Measurements from ENCODE around the gene KIAA0586. TPM values are rescaled to one million over a fixed set of nuclear protein-coding genes. Genes with fewer than 3 reads are reported as not detected.

Gene KIAA0586
- total RNA-seq, 1 experiment from 2014 or later = 20.9 TPM

DNA sequence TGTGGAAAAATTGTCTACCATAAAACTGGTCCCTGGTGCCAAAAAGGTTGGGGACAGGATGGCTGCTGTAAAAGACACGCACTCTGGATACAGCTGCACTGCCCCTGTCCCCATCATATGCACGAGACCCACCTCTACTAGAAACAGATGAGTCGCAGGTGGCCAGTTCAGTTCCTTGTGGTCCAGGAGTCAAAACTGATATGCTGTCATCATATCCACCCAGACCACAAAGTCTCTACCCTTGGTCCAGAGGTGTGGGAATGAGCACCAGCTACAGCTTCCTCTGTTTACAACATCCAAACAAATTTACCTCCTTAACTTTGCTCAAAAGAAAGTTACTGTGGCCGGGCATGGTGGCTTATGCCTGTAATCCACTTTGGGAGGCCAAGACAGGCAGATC is 166.5 kb downstream of the KIAA0586 start:
- H3K79me1 ChIP-seq (ENCODE audit: insufficient read depth, low read depth, low read length, poor library complexity, severe bottlenecking) = no peaks in the 10 kb centered on the region
- peaks cover 8 to 9% of the 10 kb centered on the region in 2 experiments; a peak in 2 of 4 replicates for H3K4me1 Mint-ChIP-seq

More for the DNA sequence above, 166.5 kb downstream of the KIAA0586 start:
- no peak overlapping the region for H4K91ac ChIP-seq (ENCODE audit: insufficient read length, low read depth, low read length)
- no peak overlapping the region for H4K5ac ChIP-seq (ENCODE audit: insufficient read length, low read depth, low read length)
- H3K79me2 ChIP-seq (ENCODE audit: insufficient read depth, low read length) = no peaks in the 10 kb centered on the region
- H3K9me3 Mint-ChIP-seq = peaks cover 0 to 3% of the 10 kb centered on the region in 2 experiments; a peak in 1 of 5 replicates
- no peak overlapping the region for H3K4ac ChIP-seq (ENCODE audit: low read depth, low read length)
- no peaks in the 10 kb centered on the region for H3K23me2 ChIP-seq (ENCODE audit: insufficient read length, low read depth, low read length, poor library complexity, severe bottlenecking)
- no peak overlapping the region for H2AK5ac ChIP-seq (ENCODE audit: insufficient read length, low read length)
- H3K9me3 ChIP-seq (ENCODE audit: control insufficient read depth, low read depth, low read length) = no peaks in the 10 kb centered on the region
- no peak overlapping the region for H3K23ac ChIP-seq (ENCODE audit: insufficient read length, low read depth, low read length)
- WGBS (ENCODE audit: extremely low coverage, insufficient read length, low lambda C conversion rate) = no CpG with 5 or more reads among the region's 4 CpGs
- H3T11ph ChIP-seq (ENCODE audit: low read length) = no peak overlapping the region
- H3K27me3 ChIP-seq (ENCODE audit: insufficient read depth, low read length) = no peaks in the 10 kb centered on the region
- no peak overlapping the region for H3K14ac ChIP-seq (ENCODE audit: insufficient read depth, low read length)
- no peak overlapping the region for H3K4me2 ChIP-seq (ENCODE audit: insufficient read depth, insufficient read length, low read length)
- no peak overlapping the region for H3K18ac ChIP-seq (ENCODE audit: insufficient read length, low read depth, low read length)
- H3K4me3 Mint-ChIP-seq = no peak overlapping the region
- no peak overlapping the region for H2BK5ac ChIP-seq (ENCODE audit: insufficient read length, low read length)
- H2BK120ac ChIP-seq (ENCODE audit: low read depth, low read length, poor library complexity, severe bottlenecking) = no peak overlapping the region
- H3K36me3 Mint-ChIP-seq (ENCODE audit: insufficient read depth in 1 of 3, low read depth in 3 of 3) = no peaks in the 10 kb centered on the region; a peak in 1 of 7 replicates
- H2BK15ac ChIP-seq (ENCODE audit: low read depth, low read length) = no peak overlapping the region
- H3K9ac ChIP-seq (ENCODE audit: extremely low read depth, insufficient read length, low read length) = no peak overlapping the region
- no peak overlapping the region for H3K27ac Mint-ChIP-seq
- no peak for DNase-seq
- no peak overlapping the region for H3K56ac ChIP-seq (ENCODE audit: insufficient read length, low read depth, low read length)
- H3K27me3 Mint-ChIP-seq (ENCODE audit: low read depth) = peaks cover 4% of the 10 kb centered on the region; the same call in 1 of the 2 replicates
- H2BK12ac ChIP-seq (ENCODE audit: insufficient read length, low read depth, low read length) = no peak overlapping the region
- no peak overlapping the region for H3K27ac ChIP-seq (ENCODE audit: insufficient read length, low read depth, low read length)
- no peaks in the 10 kb centered on the region; the same call in 1 of the 2 replicates for H3K4me1 ChIP-seq (ENCODE audit: insufficient read depth, low read length)
- H2AFZ ChIP-seq (ENCODE audit: low read length) = no peak overlapping the region
- no peak overlapping the region for H4K8ac ChIP-seq (replicated peaks; ENCODE audit: insufficient read length, low read depth, low read length)
- H4K20me1 ChIP-seq (ENCODE audit: control insufficient read depth, insufficient read depth, insufficient read length) = no peaks in the 10 kb centered on the region
- TF ChIP-seq, protein P1, sequence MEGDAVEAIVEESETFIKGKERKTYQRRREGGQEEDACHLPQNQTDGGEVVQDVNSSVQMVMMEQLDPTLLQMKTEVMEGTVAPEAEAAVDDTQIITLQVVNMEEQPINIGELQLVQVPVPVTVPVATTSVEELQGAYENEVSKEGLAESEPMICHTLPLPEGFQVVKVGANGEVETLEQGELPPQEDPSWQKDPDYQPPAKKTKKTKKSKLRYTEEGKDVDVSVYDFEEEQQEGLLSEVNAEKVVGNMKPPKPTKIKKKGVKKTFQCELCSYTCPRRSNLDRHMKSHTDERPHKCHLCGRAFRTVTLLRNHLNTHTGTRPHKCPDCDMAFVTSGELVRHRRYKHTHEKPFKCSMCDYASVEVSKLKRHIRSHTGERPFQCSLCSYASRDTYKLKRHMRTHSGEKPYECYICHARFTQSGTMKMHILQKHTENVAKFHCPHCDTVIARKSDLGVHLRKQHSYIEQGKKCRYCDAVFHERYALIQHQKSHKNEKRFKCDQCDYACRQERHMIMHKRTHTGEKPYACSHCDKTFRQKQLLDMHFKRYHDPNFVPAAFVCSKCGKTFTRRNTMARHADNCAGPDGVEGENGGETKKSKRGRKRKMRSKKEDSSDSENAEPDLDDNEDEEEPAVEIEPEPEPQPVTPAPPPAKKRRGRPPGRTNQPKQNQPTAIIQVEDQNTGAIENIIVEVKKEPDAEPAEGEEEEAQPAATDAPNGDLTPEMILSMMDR (conservative IDR thresholded peaks at IDR 0.05) = no peak
- H2BK20ac ChIP-seq (ENCODE audit: low read depth, low read length, poor library complexity, severe bottlenecking) = no peak overlapping the region
